K562 treated with DMSO at 1 percent for 4 hours (cell line): ENCODE data around the gene MDFIC2. TPM values are rescaled to one million over a fixed set of nuclear protein-coding genes. Genes with fewer than 3 reads are reported as not detected.

Source experiments
- total RNA-seq: library from RNA; unstranded; fragments of 300-600 nt; gene quantifications from 2 replicates; pipeline ENCODE4 v1.2.3, GENCODE V29; 2022; ENCODE audit not compliant: insufficient read depth

Gene MDFIC2
- not detected in 2 replicates for total RNA-seq

DNA sequence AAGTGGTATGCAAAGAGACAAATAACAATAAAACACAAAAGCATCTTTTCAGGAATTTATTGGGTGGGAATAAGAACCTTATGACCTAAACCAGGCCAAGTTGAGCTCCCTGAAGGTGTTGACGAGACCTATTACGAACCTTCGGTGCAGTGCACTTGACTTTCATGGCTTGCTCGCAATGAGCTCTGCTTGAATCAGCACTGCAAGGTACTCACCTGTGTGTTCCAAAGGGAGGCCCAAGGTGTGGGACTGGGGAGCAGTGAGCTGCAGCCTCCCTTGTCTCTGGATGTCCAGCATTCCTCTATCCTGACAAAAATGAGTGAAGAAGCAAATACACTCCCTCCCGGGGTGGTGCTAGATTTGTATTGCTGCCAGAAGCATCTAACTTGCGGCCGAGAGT is at the start of gene MDFIC2:
Gene MDFIC2, minus strand, starts transcription at position 303 of the 400 bp plus-strand sequence. CDS start 665 bp downstream, outside the sequence.

